GM18951 (cell line): ENCODE measurements around the gene LIFR.

Source experiments
- POLR2A ChIP-seq: IDR thresholded peaks from 4 replicates; pipeline ENCODE4 v1.6.1; 2011; ENCODE audit warnings: mild to moderate bottlenecking; ENCODE audit not compliant: insufficient read length, insufficient read depth; ENCODE audit errors: extremely low read depth
- in situ Hi-C: fragments of 300-500 bp; cut with MboI; formaldehyde crosslinking; loops from one replicate; pipeline ENCODE4 v1.12.0; 2022; ENCODE audit warnings: low sequenced_read_pairs, mixed read lengths, inconsistent platforms; ENCODE audit not compliant: unreplicated experiment

LIFR gene

DNA sequence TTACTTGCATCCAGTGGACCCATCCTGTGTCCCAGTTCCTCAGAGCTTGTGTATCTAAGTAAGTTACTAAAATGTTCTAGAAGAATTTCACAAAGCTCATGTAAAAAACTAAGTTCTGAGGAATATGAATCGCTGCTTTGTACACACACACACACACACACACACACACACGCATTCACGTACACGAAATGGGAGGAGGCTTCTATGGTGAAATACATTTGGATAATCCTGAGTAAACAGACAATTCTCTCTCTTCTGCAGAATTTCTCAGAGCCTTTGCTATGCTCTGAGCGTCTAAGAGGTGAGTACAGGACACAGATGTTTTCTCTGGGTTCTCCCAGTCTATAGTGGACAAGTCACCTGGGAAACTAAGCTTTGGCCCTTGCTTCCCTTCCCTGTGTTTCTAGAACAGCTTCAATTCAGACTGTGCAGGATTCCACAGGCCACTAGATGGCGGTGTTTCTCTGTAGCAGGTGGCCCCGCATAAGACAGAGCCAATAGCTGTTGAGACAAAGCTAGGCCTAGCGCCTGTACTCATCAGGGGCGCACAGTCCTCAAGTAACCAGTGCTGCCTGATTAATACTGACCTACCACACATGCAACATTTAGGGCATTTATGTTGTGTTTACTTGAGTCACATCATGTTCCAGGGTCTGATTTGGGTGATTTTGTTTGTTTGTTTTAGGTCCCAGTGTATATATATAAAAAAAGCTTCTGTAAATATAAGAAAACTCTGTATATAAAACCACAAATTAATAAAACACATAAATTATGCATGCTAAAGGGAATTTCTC, 114.8 kb downstream of the LIFR start:
- in situ Hi-C loops: loop anchor here (25.0 kb wide), 1 partner anchor 646 kb away; no protein-coding TSS in a partner anchor
- TF ChIP-seq POLR2A: no peak

DNA sequence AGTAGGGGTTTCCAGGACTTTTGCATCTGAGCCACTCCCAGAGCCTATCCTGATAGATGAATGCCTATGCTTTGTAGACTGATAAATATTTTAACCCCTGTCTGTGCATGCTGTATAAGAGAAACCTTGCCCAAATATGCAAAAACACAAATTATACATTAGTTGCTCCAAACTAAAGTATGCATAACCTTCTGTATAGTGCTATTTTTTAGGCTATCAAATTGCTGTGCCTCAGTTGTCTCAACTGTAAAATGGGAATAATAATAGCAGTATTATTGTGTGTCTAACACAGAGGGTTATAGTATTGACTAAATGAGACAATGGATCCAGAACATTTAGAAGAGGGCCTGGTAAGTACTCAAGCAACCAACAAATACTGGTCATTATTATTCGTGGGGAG, 117.7 kb downstream of the LIFR start:
- in situ Hi-C loops: loop anchor here (10.0 to 25.0 kb wide), 2 partner anchors 376 to 649 kb away; no protein-coding TSS in a partner anchor
- no peak for TF ChIP-seq POLR2A

DNA sequence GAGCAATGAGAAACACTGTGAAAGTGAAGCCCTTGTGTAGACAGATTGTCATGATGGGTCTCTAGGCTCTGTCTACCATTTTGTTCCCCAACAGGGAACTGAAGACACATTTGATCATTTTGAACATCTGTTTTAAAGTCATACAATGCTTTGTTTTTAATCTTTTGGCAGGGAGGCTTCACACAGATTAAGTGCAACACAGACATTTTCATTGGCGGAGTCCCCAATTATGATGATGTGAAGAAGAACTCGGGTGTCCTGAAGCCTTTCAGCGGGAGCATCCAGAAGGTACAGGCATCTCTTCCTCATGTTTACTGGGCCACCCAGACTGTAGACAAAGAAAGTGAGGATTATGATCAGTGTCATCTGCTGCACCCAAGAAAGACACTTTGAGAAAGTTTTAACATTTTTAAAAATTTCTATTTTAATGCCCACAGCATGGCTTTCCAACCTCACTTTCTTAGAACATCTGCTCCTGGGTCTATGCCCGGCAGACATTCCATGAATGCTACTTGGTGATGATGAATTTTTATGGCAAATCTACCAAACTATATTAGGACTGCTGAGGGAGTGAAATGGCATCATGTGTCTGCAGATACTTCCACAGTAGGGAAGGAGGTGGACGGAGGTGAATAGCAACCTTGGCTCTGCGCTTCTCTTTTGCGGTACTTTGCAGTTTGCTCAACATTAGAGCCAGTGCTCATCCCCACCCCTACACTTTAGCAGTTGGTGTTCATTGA, 121.3 kb downstream of the LIFR start:
- in situ Hi-C loops: loop anchor here (10.0 to 25.0 kb wide), 2 partner anchors 380 to 652 kb away; no protein-coding TSS in a partner anchor
- TF ChIP-seq POLR2A: no peak

DNA sequence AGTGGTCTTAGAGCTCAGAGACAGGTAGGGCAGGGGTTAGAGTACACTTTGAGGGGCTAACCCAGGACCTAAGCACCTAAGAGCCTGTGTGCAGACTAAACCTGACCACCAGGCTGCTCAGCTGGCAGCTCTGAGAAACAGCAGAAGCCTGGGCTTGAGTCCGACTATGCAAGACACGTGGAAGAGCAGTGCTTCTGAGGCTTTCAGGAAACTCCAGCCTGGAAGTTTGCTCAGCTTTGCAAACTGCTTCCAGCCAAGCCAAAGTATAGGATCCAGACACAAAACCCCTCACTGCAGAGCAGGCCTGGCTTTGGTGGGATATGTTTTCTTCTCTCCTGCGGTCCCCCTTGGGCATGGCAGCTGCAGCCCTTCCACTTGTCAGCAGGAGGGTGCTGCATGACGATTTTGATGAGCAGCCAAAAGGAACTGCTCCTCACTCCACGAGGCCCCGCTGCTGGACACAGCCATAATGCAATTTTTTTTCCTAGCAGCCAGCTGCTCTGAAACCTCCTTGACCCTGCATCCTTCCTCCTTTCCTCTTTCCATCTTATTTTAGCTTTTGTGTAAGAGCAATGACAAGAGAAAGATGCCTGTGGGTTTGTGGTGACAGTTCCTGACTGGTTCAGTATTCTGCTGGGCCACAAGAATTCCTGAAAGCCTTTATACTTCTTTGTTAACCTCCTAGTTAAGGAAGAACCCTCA, 123.1 kb downstream of the LIFR start:
- no peak for TF ChIP-seq POLR2A
- in situ Hi-C loops: loop anchor here (10.0 to 25.0 kb wide), 2 partner anchors 381 to 654 kb away; no protein-coding TSS in a partner anchor

DNA sequence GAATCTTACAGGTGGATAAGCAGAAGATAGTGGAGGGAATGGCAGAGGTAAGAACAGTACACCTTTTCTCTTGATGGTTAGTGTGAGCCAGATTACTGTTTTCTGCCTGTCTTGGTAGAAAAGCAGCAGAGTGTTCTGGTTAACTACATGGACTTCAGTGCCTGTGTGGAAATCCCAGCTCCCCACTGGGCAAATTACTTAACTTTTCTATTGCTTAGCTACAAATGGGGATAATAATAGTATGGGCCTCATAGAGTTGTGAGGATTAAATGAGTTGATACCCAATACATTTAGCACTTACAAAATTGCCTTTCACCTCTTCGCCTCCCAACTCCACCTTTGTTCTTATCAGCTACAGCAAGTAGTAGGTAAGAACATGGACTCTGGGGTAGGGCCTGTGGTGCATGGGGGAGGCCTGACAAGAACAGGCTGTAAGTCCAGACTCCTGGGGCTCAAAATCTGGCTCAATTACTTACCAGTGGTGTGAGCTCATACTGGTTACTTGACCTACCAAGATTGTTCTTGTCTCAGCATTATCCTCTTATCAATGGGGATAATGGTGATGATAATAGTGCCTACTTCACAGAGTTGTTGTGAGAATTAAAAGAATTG, 125.1 kb downstream of the LIFR start:
- no peak for TF ChIP-seq POLR2A
- in situ Hi-C loops: loop anchor here (10.0 to 25.0 kb wide), 2 partner anchors 383 to 656 kb away; no protein-coding TSS in a partner anchor

DNA sequence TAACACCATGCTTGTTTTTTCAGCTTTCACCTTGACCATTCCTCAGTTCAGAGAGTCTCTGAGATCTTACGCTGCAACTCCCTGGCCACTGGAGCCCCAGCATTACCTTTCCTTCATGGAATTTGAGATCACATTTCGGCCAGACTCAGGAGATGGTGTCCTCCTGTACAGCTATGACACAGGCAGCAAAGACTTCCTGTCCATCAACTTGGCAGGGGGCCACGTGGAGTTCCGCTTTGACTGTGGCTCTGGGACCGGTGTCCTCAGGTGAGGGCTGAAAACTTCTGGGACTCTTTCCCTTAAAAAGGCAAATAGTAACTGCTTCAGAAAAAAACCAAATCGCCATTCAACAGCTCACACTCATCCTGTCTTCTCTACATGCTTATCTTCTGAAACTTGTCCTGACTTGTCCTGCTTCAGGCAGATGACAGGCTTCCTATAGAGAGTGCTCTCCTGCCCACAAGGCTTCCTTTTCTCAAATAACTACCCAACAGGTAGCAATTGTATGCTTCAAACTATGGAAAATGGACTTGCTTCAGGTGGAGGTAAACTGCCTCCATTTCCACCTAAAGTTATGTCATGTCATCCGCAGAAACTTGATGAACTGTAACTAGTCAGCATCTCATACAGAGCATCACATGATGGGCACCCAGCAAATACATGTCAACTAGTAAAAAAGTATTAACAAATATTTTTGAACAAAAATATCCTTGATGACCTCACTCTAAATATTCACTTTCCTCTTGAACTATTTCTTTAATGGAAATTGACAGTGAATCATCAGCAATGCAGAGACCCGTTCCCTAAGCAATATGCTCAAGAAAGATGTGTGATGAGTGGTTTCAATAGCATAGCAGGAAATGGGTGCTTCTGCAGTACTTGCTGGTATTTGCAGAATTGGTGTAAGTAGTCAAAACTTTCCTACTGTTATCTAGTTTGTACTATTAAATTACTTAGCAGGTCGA, 129.2 kb downstream of the LIFR start:
- TF ChIP-seq POLR2A: no peak
- in situ Hi-C loops: loop anchor here (25.0 kb wide), 1 partner anchor 660 kb away; no protein-coding TSS in a partner anchor

DNA sequence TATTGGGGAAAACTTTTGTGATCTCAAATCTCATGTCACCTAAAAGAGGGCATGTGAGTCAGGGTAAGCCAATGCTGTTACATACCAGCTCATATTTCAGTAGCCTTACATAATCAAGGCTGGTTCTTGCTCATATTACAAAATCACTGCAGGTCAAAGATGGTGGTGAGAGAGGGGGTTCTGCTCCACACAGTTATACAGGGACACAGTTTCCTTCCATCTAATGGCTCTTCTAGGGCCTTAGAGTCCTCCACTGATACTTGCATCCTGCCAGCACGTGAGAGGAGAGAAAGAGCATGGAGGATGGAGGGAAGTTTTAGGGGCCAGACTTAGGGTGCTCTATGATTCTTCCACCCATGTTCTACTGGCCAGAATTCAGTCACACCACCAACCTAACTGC, 130.0 kb downstream of the LIFR start:
- in situ Hi-C loops: loop anchor here (25.0 kb wide), 1 partner anchor 661 kb away; no protein-coding TSS in a partner anchor
- no peak for TF ChIP-seq POLR2A
